HCT116 (cell line): ENCODE data around the gene MVB12A. TPM values are rescaled to one million over a fixed set of nuclear protein-coding genes. Genes with fewer than 3 reads are reported as not detected.

ENCODE experiments used
- ATAC-seq: fragments of 200-7000 bp; cut with Tn5 transposase; 2 replicates; pipeline ENCODE4 v1.9.1; 2020; ENCODE audit warnings: mild to moderate bottlenecking, moderate library complexity
- BruUV-seq: library from RNA; stranded (reverse); fragments of 400-500 nt; replicated peaks from 2 replicates; lab custom pipeline; 2021; lab: Mats Ljungman, UMichigan
- CTCF ChIA-PET: fragments of 300-600 bp; sonication (Branson Sonifier 250); formaldehyde crosslinking; loops from one replicate; lab custom pipeline; 2021; ENCODE audit warnings: antibody characterized with exemption; lab: Charles Lee
- POLR2A ChIA-PET: fragments of 300-600, 350-600 bp; sonication (Branson Sonifier 250); formaldehyde crosslinking; loops from one replicate; lab custom pipeline; 2021; ENCODE audit warnings: antibody characterized with exemption; lab: Charles Lee
- RAD21 ChIA-PET, 2 experiments: fragments of 300-600 bp; sonication (Branson Sonifier 250); formaldehyde crosslinking; loops; one replicate each; lab custom pipeline; 2023; ENCODE audit warnings: low total read pairs in 2 of 2; ENCODE audit not compliant: uncharacterized antibody in 2 of 2, unreplicated experiment in 2 of 2, low non-redundant PET in 1 of 2; lab: Charles Lee
- DNase-seq: peaks from one replicate; pipeline ENCODE4 v3.0.0-alpha.2; 2010; ENCODE audit warnings: low read depth, low spot score
- H2AFZ ChIP-seq: fragments of 200-600 bp; shearing (Covaris generic), sonication (generic); 2 replicates; pipeline ENCODE4 v1.6.1; 2017; ENCODE audit warnings: low read depth, mixed run types, mixed read lengths, antibody characterized with exemption, low read length; ENCODE audit not compliant: poor library complexity, severe bottlenecking
- H3K27ac ChIP-seq: 2 replicates; pipeline ENCODE4 v1.5.1; 2012; ENCODE audit warnings: low read depth, low read length
- H3K27me3 ChIP-seq: fragments of 200-600 bp; sonication (generic); 2 replicates; pipeline ENCODE4 v1.6.1; 2016; ENCODE audit warnings: mixed run types, low read length, mixed read lengths; ENCODE audit not compliant: insufficient read depth
- H3K36me3 ChIP-seq, 2 experiments: fragments of 200-500 bp in 1 of 2; fragments of 200-600 bp in 1 of 2; sonication (Bioruptor generic) in 1 of 2; sonication (generic) in 1 of 2; 2 replicates each; pipeline versions ENCODE4 v1.5.1 to v1.6.1; 2014 to 2016; ENCODE audit warnings: low read length in 2 of 2, inconsistent platforms in 1 of 2, mixed read lengths in 1 of 2, mixed run types in 1 of 2; ENCODE audit not compliant: insufficient read depth in 2 of 2, control insufficient read depth in 1 of 2
- H3K4me1 ChIP-seq, 2 experiments: fragments of 200-600 bp in 1 of 2; sonication (generic) in 1 of 2; 2 replicates each; pipeline versions ENCODE4 v1.5.1 to v1.6.1; 2012 to 2017; ENCODE audit warnings: low read length in 2 of 2, inconsistent platforms in 1 of 2, mild to moderate bottlenecking in 1 of 2, mixed read lengths in 1 of 2, mixed run types in 1 of 2, moderate library complexity in 1 of 2; ENCODE audit not compliant: insufficient read depth in 2 of 2, control insufficient read depth in 1 of 2
- H3K4me2 ChIP-seq: fragments of 200-600 bp; sonication (generic); 2 replicates; pipeline ENCODE4 v1.6.1; 2017; ENCODE audit warnings: mixed run types, low read length, mixed read lengths
- H3K4me3 ChIP-seq, 2 experiments: fragments of 200-600 bp in 1 of 2; sonication (generic) in 1 of 2; replicated peaks in 1 of 2; 2 replicates each; pipeline ENCODE4 v1.5.1; 2011 to 2016; ENCODE audit warnings: low read length in 2 of 2, control low read depth in 1 of 2, low read depth in 1 of 2, mild to moderate bottlenecking in 1 of 2, mixed read lengths in 1 of 2, mixed run types in 1 of 2
- H3K79me2 ChIP-seq: fragments of 200-600 bp; sonication (generic); 2 replicates; pipeline ENCODE4 v1.6.1; 2017; ENCODE audit warnings: mild to moderate bottlenecking, mixed run types, low read length, moderate library complexity, mixed read lengths; ENCODE audit not compliant: insufficient read depth
- H3K9ac ChIP-seq: fragments of 200-600 bp; sonication (generic); 2 replicates; pipeline ENCODE4 v1.6.1; 2016; ENCODE audit warnings: low read length, mixed read lengths
- H3K9me2 ChIP-seq: fragments of 200-600 bp; sonication (generic), shearing (Covaris generic); 2 replicates; pipeline ENCODE4 v1.6.1; 2017; ENCODE audit warnings: mixed run types, mild to moderate bottlenecking, moderate library complexity; ENCODE audit not compliant: insufficient read depth
- H3K9me3 ChIP-seq, 2 experiments: fragments of 200-500 bp in 1 of 2; fragments of 200-600 bp in 1 of 2; sonication (Bioruptor generic) in 1 of 2; sonication (generic) in 1 of 2; 2 replicates each; pipeline ENCODE4 v1.6.1; 2014 to 2017; ENCODE audit warnings: low read length in 2 of 2, mixed read lengths in 2 of 2, inconsistent platforms in 1 of 2, low read depth in 1 of 2, mild to moderate bottlenecking in 1 of 2, mixed run types in 1 of 2, moderate library complexity in 1 of 2; ENCODE audit not compliant: control insufficient read depth in 1 of 2, insufficient read depth in 1 of 2
- H4K20me1 ChIP-seq: fragments of 200-600 bp; sonication (generic), shearing (Covaris generic); 2 replicates; pipeline ENCODE4 v1.6.1; 2017; ENCODE audit warnings: mixed run types, mild to moderate bottlenecking, moderate library complexity; ENCODE audit not compliant: insufficient read depth
- CBX3 ChIP-seq: IDR thresholded peaks from 2 replicates; pipeline ENCODE4 v1.6.1; 2012; ENCODE audit warnings: low read depth
- EGR1 ChIP-seq: IDR thresholded peaks from 2 replicates; pipeline ENCODE4 v1.6.1; 2012; ENCODE audit warnings: low read depth
- ELF1 ChIP-seq: IDR thresholded peaks from 2 replicates; pipeline ENCODE4 v1.6.1; 2012; ENCODE audit warnings: low read depth, borderline replicate concordance
- POLR2AphosphoS5 ChIP-seq: IDR thresholded peaks from 2 replicates; pipeline ENCODE4 v1.6.1; 2011; ENCODE audit warnings: mild to moderate bottlenecking, low read depth, low read length, moderate library complexity
- RAD21 ChIP-seq: IDR thresholded peaks from 2 replicates; pipeline ENCODE4 v1.6.1; 2012; ENCODE audit warnings: low read depth, mild to moderate bottlenecking
- SP1 ChIP-seq: IDR thresholded peaks from 2 replicates; pipeline ENCODE4 v1.6.1; 2012; ENCODE audit warnings: low read depth
- YY1 ChIP-seq: IDR thresholded peaks from 2 replicates; pipeline ENCODE4 v1.6.1; 2011; ENCODE audit warnings: low read length, low read depth, moderate library complexity, mild to moderate bottlenecking; ENCODE audit not compliant: insufficient replicate concordance; ENCODE audit errors: extremely low read depth
- ZFX ChIP-seq: fragments of 450-650 bp; IDR thresholded peaks from 2 replicates; pipeline ENCODE4 v1.6.1; 2017
- ZNF274 ChIP-seq: fragments of 200-500 bp; sonication (Bioruptor generic); IDR thresholded peaks from 2 replicates; pipeline ENCODE4 v1.6.1; 2014; ENCODE audit warnings: mild to moderate bottlenecking, low read depth, low read length, inconsistent platforms
- intact Hi-C: fragments of 100-400 bp; cut with micrococcal nuclease; formaldehyde crosslinking; loops from 2 replicates; pipeline ENCODE4 v1.10.0; 2022
- total RNA-seq: library from RNA; stranded (reverse); gene quantifications from one replicate; pipeline ENCODE4 v1.2.1, GENCODE V29; 2021; ENCODE audit not compliant: unreplicated experiment
- TF ChIP-seq, protein P1 (sequence below): IDR thresholded peaks from 2 replicates; pipeline ENCODE4 v1.6.1; 2011; ENCODE audit warnings: mild to moderate bottlenecking, low read length, moderate library complexity; ENCODE audit not compliant: insufficient replicate concordance; ENCODE audit errors: extremely low read depth
- TF ChIP-seq, protein P2 (sequence below): IDR thresholded peaks from 2 replicates; pipeline ENCODE4 v1.6.1; 2012
- TF ChIP-seq, protein P3 (sequence below): IDR thresholded peaks from 2 replicates; pipeline ENCODE4 v1.6.1; 2012; ENCODE audit warnings: low read depth

Gene MVB12A
- total RNA-seq, 1 experiment from 2014 or later: 91.7 TPM

DNA sequence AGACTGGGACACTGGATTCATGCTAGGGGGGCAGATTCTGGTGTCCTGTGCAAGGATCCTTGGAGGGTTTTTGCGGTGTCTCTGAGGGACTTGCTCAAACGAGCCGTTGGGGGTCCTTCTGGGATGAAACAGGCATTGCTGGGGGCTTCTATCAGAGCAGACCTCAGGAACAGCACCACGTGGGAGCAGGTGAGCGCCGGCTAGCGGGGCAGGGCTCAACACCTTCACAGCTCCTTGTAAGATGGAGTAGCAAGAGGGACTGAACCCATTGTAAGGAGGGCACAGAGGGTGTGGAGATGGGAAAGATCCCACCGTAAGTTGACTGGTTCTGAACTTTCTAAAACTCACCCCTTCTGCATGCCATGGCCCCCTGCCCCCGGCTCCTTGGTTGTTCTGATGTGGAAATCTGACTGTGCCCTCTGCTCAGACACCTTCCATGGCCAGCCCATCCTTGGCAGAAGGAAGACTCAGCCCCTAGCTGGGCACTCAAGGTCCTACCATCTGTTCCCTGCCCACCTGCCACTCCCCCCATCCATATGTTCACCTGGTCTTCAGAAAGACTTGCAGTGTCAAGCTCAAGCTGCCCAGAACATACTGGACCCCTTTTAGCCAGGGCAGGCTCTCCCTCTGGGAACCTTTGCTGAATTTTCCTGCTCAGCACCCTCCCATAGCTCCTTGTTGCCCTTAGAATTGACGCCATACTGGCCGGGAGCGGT, 51.7 kb downstream of the MVB12A start (continued):
- TF ChIP-seq, protein P1, sequence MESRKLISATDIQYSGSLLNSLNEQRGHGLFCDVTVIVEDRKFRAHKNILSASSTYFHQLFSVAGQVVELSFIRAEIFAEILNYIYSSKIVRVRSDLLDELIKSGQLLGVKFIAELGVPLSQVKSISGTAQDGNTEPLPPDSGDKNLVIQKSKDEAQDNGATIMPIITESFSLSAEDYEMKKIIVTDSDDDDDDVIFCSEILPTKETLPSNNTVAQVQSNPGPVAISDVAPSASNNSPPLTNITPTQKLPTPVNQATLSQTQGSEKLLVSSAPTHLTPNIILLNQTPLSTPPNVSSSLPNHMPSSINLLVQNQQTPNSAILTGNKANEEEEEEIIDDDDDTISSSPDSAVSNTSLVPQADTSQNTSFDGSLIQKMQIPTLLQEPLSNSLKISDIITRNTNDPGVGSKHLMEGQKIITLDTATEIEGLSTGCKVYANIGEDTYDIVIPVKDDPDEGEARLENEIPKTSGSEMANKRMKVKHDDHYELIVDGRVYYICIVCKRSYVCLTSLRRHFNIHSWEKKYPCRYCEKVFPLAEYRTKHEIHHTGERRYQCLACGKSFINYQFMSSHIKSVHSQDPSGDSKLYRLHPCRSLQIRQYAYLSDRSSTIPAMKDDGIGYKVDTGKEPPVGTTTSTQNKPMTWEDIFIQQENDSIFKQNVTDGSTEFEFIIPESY: no peak
- no peak for TF ChIP-seq YY1
- no peak for TF ChIP-seq SP1
- TF ChIP-seq, protein P2, sequence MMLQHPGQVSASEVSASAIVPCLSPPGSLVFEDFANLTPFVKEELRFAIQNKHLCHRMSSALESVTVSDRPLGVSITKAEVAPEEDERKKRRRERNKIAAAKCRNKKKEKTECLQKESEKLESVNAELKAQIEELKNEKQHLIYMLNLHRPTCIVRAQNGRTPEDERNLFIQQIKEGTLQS: no peak
- TF ChIP-seq RAD21: no peak
- TF ChIP-seq ELF1: no peak
- no peak for TF ChIP-seq ZFX
- TF ChIP-seq POLR2AphosphoS5: no peak
- no peak for TF ChIP-seq EGR1

DNA sequence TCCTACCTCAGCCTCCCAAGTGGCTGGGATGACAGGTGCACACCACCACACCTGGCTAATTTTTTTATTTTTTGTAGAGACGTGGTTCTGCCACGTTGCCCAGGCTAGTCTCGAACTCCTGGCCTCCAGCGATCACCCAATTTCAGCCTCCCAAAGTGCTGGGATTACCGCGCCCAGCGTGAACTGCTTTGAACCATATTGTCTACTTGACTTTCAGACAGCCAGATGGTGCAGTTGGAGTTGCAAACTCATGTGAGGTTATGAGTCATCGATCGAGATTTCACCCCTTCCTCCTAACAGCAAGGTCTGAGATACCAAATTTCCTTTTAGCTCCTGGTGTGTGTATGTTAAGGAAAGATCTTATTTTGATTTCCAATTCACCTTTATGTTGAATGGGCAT, 53.2 kb downstream of the MVB12A start:
- TF ChIP-seq YY1: no peak
- TF ChIP-seq, protein P3, sequence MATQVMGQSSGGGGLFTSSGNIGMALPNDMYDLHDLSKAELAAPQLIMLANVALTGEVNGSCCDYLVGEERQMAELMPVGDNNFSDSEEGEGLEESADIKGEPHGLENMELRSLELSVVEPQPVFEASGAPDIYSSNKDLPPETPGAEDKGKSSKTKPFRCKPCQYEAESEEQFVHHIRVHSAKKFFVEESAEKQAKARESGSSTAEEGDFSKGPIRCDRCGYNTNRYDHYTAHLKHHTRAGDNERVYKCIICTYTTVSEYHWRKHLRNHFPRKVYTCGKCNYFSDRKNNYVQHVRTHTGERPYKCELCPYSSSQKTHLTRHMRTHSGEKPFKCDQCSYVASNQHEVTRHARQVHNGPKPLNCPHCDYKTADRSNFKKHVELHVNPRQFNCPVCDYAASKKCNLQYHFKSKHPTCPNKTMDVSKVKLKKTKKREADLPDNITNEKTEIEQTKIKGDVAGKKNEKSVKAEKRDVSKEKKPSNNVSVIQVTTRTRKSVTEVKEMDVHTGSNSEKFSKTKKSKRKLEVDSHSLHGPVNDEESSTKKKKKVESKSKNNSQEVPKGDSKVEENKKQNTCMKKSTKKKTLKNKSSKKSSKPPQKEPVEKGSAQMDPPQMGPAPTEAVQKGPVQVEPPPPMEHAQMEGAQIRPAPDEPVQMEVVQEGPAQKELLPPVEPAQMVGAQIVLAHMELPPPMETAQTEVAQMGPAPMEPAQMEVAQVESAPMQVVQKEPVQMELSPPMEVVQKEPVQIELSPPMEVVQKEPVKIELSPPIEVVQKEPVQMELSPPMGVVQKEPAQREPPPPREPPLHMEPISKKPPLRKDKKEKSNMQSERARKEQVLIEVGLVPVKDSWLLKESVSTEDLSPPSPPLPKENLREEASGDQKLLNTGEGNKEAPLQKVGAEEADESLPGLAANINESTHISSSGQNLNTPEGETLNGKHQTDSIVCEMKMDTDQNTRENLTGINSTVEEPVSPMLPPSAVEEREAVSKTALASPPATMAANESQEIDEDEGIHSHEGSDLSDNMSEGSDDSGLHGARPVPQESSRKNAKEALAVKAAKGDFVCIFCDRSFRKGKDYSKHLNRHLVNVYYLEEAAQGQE: no peak
- peak; percentile 31; the same call in 1 of the 2 replicates for TF ChIP-seq CBX3
- no peak for TF ChIP-seq ZNF274
- TF ChIP-seq, all 23 proteins: peak for 1
- ChIA-PET POLR2A (no interaction called here), RAD21 (no interaction called here), CTCF (interaction anchor here (1.1 kb wide), 1 partner anchor 87 kb away, joined by 3 read pairs; no protein-coding TSS in a partner anchor)
- Histone ChIP-seq H3K9me3 (no peaks in the 10 kb centered on the region), H4K20me1 (no peaks in the 10 kb centered on the region), H3K27me3 (no peaks in the 10 kb centered on the region), H3K9ac (peak overlapping the region; percentile 12; the same call in 1 of the 2 replicates), H3K4me3 (no peak overlapping the region), H3K27ac (peak overlapping the region; percentile 47), H3K36me3 (no peaks in the 10 kb centered on the region), H3K4me2 (peak overlapping the region; percentile 40), H3K79me2 (peaks cover 10% of the 10 kb centered on the region; the same call in 1 of the 2 replicates), H3K9me2 (no peaks in the 10 kb centered on the region), H3K4me1 (peaks cover 61 to 84% of the 10 kb centered on the region in 2 experiments), H2AFZ (no peak overlapping the region)
- DNase-seq (peak; percentile 35), ATAC-seq (no peak)
- intact Hi-C loops: no loop called here
- BruUV-seq: no TSS peak
